IPS DF 19.7 (cell line): ENCODE data around the gene ESF1.
"Not testable (repeated sequence)": the region's sequence is repeated elsewhere in the genome, so short reads cannot be mapped to it uniquely, and the experiment has no call there.

ENCODE experiments used
- DNase-seq: peaks from one replicate; pipeline ENCODE4 v3.0.0-alpha.2; 2013; ENCODE audit warnings: low read depth, low spot score

Gene ESF1

DNA sequence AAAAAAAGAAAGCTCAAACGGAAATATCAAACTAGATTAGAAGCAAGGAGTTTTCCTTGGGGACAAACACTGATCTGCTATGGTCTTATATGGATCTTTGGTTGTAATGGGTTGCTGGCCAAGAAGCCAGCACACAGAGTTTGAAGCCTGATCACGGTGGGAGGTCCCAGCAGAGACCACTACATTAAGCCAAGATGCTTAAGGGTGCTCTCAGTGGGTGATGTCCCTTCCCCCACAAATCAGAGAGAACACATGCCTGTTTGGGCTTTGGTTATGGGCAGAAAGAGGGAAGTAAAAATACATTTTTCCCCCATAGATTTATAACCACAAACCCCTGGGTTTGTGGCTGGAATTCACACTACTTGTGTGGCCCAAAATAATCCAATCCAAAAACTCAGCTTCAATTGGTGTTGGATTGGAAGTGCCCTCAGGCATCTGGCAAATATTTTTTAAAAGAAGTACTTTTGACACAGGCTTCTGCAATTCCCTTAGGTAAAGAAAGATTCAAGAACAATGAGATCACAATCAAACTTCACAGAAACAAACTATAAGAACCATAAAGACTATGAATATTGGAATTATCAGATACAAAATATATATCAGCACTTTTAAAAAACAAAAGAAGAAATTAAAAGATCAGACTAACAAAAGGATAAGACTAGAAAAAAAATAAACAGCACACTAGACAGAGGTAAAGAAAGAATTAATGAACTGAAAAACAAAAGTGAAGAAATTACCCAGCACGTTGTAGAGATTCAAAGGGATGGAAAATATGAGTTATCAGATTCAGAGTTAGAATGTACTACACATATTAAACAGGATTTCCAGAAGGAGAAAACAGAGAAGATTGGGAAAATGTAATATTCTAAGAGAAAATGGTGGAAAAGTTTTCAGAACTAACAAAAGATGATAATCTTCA, 44.7 kb downstream of the ESF1 start:
- no peak for DNase-seq

- not testable (repeated sequence) for DNase-seq
These were observed 46.5 kb downstream of the ESF1 start for GRCh38 chr20:13738187-13738586.

DNA sequence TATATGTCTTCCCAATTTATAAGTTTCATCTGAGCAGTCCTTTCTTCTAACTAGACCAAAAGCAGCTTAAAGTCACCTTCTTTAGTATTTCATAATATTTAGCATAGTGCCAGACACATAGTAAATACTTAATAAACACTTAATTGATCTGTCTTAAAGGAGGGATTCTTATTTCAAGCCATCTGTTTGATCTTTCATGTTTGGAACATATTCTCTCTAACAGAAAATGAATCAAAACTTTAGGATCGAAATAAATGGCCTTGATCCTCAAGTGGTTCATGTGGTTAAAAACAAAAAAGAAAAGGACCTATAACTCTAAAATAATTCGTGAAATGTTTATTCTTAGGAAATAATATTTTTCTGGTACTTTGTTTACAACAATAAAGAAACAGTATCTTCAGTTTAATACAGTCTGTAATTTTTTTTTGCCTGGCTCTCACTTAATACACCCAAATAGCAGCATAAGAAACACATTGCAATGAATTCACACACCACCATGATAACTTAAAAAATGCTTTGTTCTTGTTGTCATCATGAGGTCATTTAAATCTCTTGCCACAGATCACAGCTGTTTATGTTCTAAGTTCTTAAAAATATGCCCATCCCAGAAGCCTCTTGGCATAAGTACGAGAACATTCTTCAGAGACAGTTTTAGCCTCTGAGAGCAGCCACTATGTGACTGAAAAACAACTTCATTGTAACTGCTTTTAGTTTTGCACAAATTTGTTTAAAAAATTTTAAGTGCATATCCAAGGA, 48.1 kb downstream of the ESF1 start:
- DNase-seq, result no peak

DNA sequence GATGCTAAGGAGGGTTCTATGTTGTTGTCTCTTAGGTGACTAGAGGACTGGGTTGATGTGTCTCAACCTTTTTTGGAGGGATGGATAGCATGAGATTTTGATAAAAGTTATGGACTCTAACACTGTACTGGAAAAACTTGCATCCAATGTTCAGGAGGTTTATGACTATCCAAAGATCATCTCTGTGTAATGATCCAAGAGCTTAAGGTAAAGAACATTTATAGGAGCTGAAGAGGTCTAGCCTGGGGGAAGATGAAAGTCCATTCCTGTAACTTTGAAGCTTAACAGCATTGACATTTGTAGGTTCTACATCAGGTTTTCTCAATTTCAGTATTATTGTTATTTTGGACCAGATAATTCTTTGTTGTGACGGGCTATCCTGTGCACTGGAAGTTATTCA, 48.9 kb downstream of the ESF1 start:
- DNase-seq, result no peak

DNA sequence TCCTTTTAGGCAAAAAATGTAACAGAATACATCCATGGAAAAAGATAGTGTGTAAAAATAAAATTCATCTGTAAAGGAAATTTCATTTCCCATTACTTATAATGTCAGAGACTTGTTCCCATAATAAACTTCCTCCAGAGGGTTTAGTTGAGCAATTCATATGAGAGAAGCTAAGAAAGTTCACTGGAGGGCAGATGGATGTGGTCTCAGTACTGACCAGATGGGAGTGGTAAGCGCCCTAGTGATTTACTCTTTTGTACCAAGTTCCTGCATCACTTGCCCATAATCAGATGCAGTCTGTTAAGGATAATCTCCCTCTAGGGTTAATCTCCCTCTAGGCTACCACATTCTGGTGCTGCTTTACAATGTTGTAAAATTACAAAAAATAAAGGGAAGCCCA, 61.7 kb downstream of the ESF1 start:
- DNase-seq, result no peak

- no peak for DNase-seq
These were observed 66.5 kb downstream of the ESF1 start for GRCh38 chr20:13718171-13718570.

- DNase-seq, result no peak
These were observed 67.1 kb downstream of the ESF1 start for GRCh38 chr20:13717631-13718044.

GRCh38 chr20:13715171-13715570, 69.5 kb downstream of the ESF1 start:
- DNase-seq, result no peak

DNA sequence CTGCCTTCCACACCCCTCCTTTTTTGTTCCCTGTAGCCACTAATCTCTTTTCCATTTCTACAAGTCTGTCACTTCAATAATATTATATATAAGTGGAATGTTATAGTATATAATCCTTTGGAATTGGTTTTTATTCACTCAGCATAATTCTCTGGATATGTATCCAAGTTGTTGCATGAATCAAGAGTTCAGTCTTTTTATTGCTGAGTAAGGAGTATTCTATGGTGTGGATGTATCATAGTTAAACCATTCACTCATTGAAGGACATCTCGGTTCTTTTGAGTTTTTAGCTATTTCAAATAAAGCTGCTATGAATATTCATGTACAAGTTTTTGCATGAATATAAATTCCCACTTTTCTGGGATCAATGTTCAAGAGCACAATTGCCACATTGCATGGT, 76.5 kb downstream of the ESF1 start:
- DNase-seq, result no peak

GRCh38 chr20:13703265-13703664, 81.5 kb downstream of the ESF1 start:
- no peak for DNase-seq

DNA sequence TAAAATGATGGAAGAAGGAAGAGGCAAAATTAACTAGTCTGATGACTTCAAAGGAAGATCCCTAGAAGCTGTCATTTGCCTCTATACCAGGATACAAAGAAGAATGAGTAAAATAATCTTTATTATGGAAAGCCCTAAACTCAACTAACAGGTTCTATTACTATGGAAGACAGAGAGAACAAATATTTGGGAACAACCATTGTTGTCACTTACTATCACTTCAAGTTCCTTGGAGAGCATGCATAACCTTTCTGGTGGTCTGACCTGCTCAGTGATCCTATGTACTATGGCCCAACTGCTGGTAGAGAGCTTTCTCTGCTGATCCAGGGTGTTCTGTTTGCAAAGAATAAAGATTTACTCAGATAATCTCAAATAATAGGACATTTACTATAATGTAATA, 83.2 kb downstream of the ESF1 start:
- no peak for DNase-seq

GRCh38 chr20:13700761-13701160, 84.0 kb downstream of the ESF1 start:
- DNase-seq, result no peak

DNA sequence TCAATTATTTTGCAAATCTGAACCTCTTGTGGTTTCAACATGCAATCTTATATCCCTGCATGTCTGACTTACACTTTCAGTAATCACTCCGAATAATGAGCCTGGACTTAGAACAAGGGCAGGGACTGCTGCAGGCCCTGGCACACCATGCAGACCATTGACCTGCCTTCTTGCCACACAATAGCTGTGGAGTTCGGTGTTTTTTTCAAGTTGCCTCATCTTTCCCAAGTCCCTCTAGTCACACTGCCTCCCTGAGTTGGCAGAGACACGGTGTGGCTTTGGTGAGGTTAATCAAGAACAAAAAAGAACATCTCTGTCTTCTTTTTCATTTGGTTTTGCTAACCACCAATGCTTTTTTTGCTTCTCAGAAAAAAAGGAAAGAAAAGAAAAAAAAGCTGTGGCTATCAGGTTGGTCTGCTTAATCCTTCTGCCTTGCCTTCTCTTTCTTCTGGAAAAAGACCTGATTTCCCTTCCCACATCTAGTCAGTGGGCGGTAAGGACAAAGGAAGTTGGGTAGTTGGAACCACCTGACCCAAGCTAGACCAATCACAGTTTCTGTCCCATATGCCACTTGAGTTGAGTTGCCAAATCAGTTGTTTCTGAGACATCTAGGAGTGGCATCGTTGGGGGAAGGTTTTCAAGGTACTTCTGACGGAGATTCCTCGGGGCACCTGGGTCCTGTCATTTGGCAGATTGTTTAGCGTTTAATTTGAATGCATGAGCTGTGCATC, 90.1 kb downstream of the ESF1 start:
- DNase-seq, result no peak

GRCh38 chr20:13692802-13693736, 91.7 kb downstream of the ESF1 start:
- no peak for DNase-seq

GRCh38 chr20:13690943-13691342, 93.8 kb downstream of the ESF1 start:
- no peak for DNase-seq

GRCh38 chr20:13687815-13688214, 96.9 kb downstream of the ESF1 start:
- no peak for DNase-seq

DNA sequence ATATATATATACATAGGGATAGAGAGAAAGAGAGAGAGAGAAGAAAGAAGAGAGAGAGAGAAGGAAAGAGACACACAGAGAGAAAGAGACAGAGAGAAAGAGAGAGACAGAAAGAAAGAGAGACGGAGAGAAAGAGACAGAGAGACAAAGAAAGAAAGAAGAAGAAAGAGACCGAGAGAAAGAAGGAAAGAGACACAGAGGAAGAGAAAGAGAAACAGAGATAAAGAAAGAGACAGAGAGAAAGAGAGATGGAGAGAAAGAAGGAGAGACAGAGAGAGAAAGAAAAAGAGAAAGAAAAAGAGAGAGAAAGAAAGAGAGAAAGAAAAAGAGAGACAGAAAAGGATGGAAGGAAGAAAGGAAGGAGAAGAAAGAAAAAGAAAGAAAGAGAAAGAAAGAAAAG, 99.1 kb downstream of the ESF1 start:
- no peak for DNase-seq

GRCh38 chr20:13684566-13685222, 100.0 kb downstream of the ESF1 start:
- DNase-seq, result no peak

GRCh38 chr20:13683833-13684232, 100.9 kb downstream of the ESF1 start:
- DNase-seq, result no peak
